K562 (cell line): ENCODE measurements around the gene SLC48A1. TPM values are rescaled to one million over a fixed set of nuclear protein-coding genes. Genes with fewer than 3 reads are reported as not detected.

Experiments
- ATAC-seq: fragments of 200-7000 bp; cut with Tn5 transposase; 3 replicates; pipeline ENCODE4 v1.9.1; 2020; ENCODE audit warnings: moderate library complexity
- BruUV-seq: library from RNA; stranded (reverse); fragments of 400-500 nt; replicated peaks from 2 replicates; lab custom pipeline; 2021; lab: Mats Ljungman, UMichigan
- CTCF ChIA-PET: fragments of 300-600 bp; formaldehyde crosslinking; extraction: SDS; loops from one replicate; lab custom pipeline; 2021; ENCODE audit warnings: low intra/inter-chr PET ratio; lab: Yijun Ruan, JAX
- POLR2A ChIA-PET: fragments of 300-600, 350-650 bp; sonication (Branson Sonifier 250); formaldehyde crosslinking; extraction: SDS; loops from one replicate; lab custom pipeline; 2021; ENCODE audit warnings: antibody characterized with exemption, inconsistent platforms; lab: Yijun Ruan, JAX
- DNase-seq, 4 experiments: peaks; one replicate each; pipeline versions ENCODE4 v3.0.0 to v3.0.0-alpha.2; 2011 to 2018; ENCODE audit warnings: low spot score in 3 of 4, mixed read lengths in 3 of 4; ENCODE audit errors: extremely low read depth in 1 of 4
- FAIRE-seq: peaks from 2 replicates; lab custom pipeline; 2011; peaks lifted over from hg19 to GRCh38; lab: Jason Lieb, UNC
- H2AFZ ChIP-seq: 2 replicates; pipeline ENCODE4 v1.6.0; 2011; ENCODE audit warnings: low read depth, low read length, control low read depth, inconsistent platforms
- H3K27ac ChIP-seq: fragments of 200-600 bp; 3 replicates; pipeline ENCODE4 v1.8.0; 2011; ENCODE audit warnings: low read depth, mild to moderate bottlenecking, control low read depth, inconsistent platforms, low read length, moderate library complexity, mixed read lengths; ENCODE audit errors: extremely low read depth
- H3K27me3 ChIP-seq, 2 experiments: fragments of 300-600 bp in 1 of 2; 2 replicates in 1 of 2; 3 replicates in 1 of 2; pipeline versions ENCODE4 v1.6.0 to v1.8.0; 2011; ENCODE audit warnings: inconsistent platforms in 2 of 2, low read length in 2 of 2, mild to moderate bottlenecking in 1 of 2, mixed read lengths in 1 of 2, moderate library complexity in 1 of 2; ENCODE audit not compliant: control insufficient read depth in 2 of 2, insufficient read depth in 2 of 2
- H3K36me3 ChIP-seq: fragments of 300-600 bp; 3 replicates; pipeline ENCODE4 v1.8.0; 2011; ENCODE audit warnings: mild to moderate bottlenecking, low read length, inconsistent platforms; ENCODE audit not compliant: control insufficient read depth, insufficient read depth
- H3K4me1 ChIP-seq, 2 experiments: fragments of 200-600 bp in 1 of 2; replicated peaks in 1 of 2; 2 replicates in 1 of 2; 3 replicates in 1 of 2; pipeline versions ENCODE4 v1.5.1 to v1.8.0; 2011; ENCODE audit warnings: inconsistent platforms in 2 of 2, low read length in 2 of 2, mild to moderate bottlenecking in 1 of 2, mixed read lengths in 1 of 2, moderate library complexity in 1 of 2; ENCODE audit not compliant: control insufficient read depth in 2 of 2, insufficient read depth in 2 of 2
- H3K4me2 ChIP-seq: 2 replicates; pipeline ENCODE4 v1.6.1; 2011; ENCODE audit warnings: low read length, control low read depth, inconsistent platforms, mixed read lengths; ENCODE audit not compliant: insufficient read depth
- H3K4me3 ChIP-seq: fragments of 200-600 bp; sonication (generic), shearing (Covaris generic); 2 replicates; pipeline ENCODE4 v1.5.1; 2016; ENCODE audit warnings: control low read depth, inconsistent platforms
- H3K79me2 ChIP-seq: fragments of 200-600 bp; 3 replicates; pipeline ENCODE4 v1.8.0; 2011; ENCODE audit warnings: low read length, inconsistent platforms; ENCODE audit not compliant: control insufficient read depth, insufficient read depth
- H3K9ac ChIP-seq, 2 experiments: 2 replicates each; pipeline versions ENCODE4 v1.6.0 to v1.6.1; 2011; ENCODE audit warnings: low read depth in 2 of 2, low read length in 2 of 2, control low read depth in 1 of 2, inconsistent platforms in 1 of 2, mild to moderate bottlenecking in 1 of 2, mixed read lengths in 1 of 2; ENCODE audit not compliant: insufficient read depth in 1 of 2
- H3K9me1 ChIP-seq: one replicate; pipeline ENCODE4 v1.6.0; 2011; ENCODE audit warnings: inconsistent platforms, mild to moderate bottlenecking, low read length, moderate library complexity; ENCODE audit not compliant: control insufficient read depth, insufficient read depth
- H3K9me3 ChIP-seq: replicated peaks from 2 replicates; pipeline ENCODE4 v1.5.1; 2011; ENCODE audit warnings: low read depth, low read length, inconsistent platforms; ENCODE audit not compliant: control insufficient read depth, insufficient read depth
- H4K20me1 ChIP-seq: replicated peaks from 2 replicates; pipeline ENCODE4 v1.6.1; 2011; ENCODE audit warnings: low read length, inconsistent platforms, mixed read lengths; ENCODE audit not compliant: control insufficient read depth, insufficient read depth
- CBFA2T3 ChIP-seq: fragments of 450-650 bp; IDR thresholded peaks from 2 replicates; pipeline ENCODE4 v1.6.1; 2017
- CREM ChIP-seq: IDR thresholded peaks from 2 replicates; pipeline ENCODE4 v1.6.1; 2014; ENCODE audit warnings: antibody characterized with exemption, low read depth
- MAZ ChIP-seq, 2 experiments: fragments of 450-650 bp in 1 of 2; sonication (generic) in 1 of 2; formaldehyde crosslinking; IDR thresholded peaks in 1 of 2; conservative IDR thresholded peaks in 1 of 2; 2 replicates each; pipeline versions ENCODE4 v1.4.0 to v1.5.0; 2020; ENCODE audit warnings: mild to moderate bottlenecking in 1 of 2, missing genetic modification reagents in 1 of 2
- POLR2G ChIP-seq: fragments of 200-400 bp; formaldehyde crosslinking; IDR thresholded peaks from 2 replicates; pipeline ENCODE4 v1.6.1; 2017; ENCODE audit warnings: low read depth, mild to moderate bottlenecking, antibody characterized with exemption, low read length, moderate library complexity
- ZBTB7A ChIP-seq: IDR thresholded peaks from 2 replicates; pipeline ENCODE4 v1.6.1; 2011; ENCODE audit warnings: low read depth, mild to moderate bottlenecking, low read length, moderate library complexity, borderline replicate concordance; ENCODE audit not compliant: control insufficient read depth
- WGBS: fragments of 100-300 bp; shearing (Covaris generic); methylation state at CpG from one replicate; pipeline ENCODE4 v1.1.6; 2016; ENCODE audit warnings: low coverage, mixed read lengths; ENCODE audit not compliant: insufficient coverage; ENCODE audit errors: missing lambda C conversion rate; 5-methylcytosine and 5-hydroxymethylcytosine counted together
- in situ Hi-C: fragments of 300-500 bp; cut with MboI; formaldehyde crosslinking; loops from 4 replicates; pipeline ENCODE4 v1.15.0; 2018; ENCODE audit warnings: inconsistent platforms, mixed read lengths
- intact Hi-C: fragments of 100-400 bp; cut with micrococcal nuclease; formaldehyde crosslinking; loops from 2 replicates; pipeline ENCODE4 v1.14.2; 2022
- polyA plus RNA-seq, 8 experiments: library from polyadenylated mRNA; depleted of rRNA in 4 of 8; stranded (reverse) in 5 of 8; unstranded in 3 of 8; fragments of >200 nt; fragmentation: Nextera tagmentation in 2 of 8; fragmentation: Illumina TruSeq in 1 of 8; extraction: Ambion mirVana in 2 of 8; extraction: Trizol in 1 of 8; gene quantifications; 2 replicates each; pipeline versions ENCODE4 v1.2.1 to v1.2.3, GENCODE V29; 2011 to 2014; ENCODE audit warnings: inconsistent platforms in 1 of 8, missing spikeins in 1 of 8
- total RNA-seq, 7 experiments: library from RNA; depleted of rRNA in 6 of 7; stranded (reverse); fragments of >200 nt in 6 of 7; fragmentation: Illumina TruSeq in 2 of 7; extraction: Trizol in 2 of 7; gene quantifications; 2 replicates each; pipeline versions ENCODE4 v1.2.1 to v1.2.3, GENCODE V29; 2011 to 2021; ENCODE audit warnings: low replicate concordance in 1 of 7

SLC48A1 gene
- total and polyA plus RNA-seq, 9 of the 15 experiments (the other 6 are each of a cell fraction or from before 2014, with no cell fraction given), result 10.7 to 37.5 (median 18.7) TPM

GRCh38 chr12:47757840-47758583, 15.0 kb upstream of the SLC48A1 start (continued):
- TF ChIP-seq CREM, result no peak
- no peak for TF ChIP-seq CBFA2T3
- TF ChIP-seq MAZ (CRISPR knock-in tag; conservative IDR thresholded peaks at IDR 0.05 in 1 of 2, IDR thresholded peaks at IDR 0.05 in 1 of 2), result no peak

DNA sequence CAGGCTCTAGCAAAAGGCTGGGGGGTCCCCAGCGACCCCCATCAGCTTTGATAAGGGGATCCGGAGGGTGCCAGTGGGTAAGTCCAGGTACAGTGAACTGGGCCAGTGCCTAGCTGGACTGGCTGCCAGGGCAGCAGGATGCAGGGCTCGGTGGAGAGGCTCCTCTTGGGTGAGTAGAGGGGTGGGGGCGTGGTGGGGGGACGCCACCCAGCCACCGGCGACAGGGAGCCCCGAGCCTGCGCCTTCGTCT, 14.5 kb upstream of the SLC48A1 start:
- peak overlapping the region; percentile 76 to 88; a peak in 3 of 4 replicates for H3K9ac ChIP-seq
- H4K20me1 ChIP-seq, result no peaks in the 10 kb centered on the region
- in situ Hi-C loops, result no loop called here
- TF ChIP-seq POLR2G, result no peak
- TF ChIP-seq ZBTB7A, result 0 out of 2 replicates have a peak, but pooled peaks have one; percentile 42
- peaks cover 13 to 22% of the 10 kb centered on the region in 2 experiments; a peak in 4 of 5 replicates for H3K4me1 ChIP-seq
- POLR2A ChIA-PET, result interaction anchor here (0.8 to 2.3 kb wide), 10 partner anchors 9 to 53 kb away, joined by 3 to 7 read pairs (median 4); partner anchors contain the start of gene RPAP3
- no peaks in the 10 kb centered on the region for H3K79me2 ChIP-seq
- intact Hi-C loops, result no loop called here
- no peaks in the 10 kb centered on the region for H3K27me3 ChIP-seq
- H3K9me3 ChIP-seq, result no peaks in the 10 kb centered on the region
- DNase-seq, result no peak
- no peaks in the 10 kb centered on the region for H3K36me3 ChIP-seq
- H3K9me1 ChIP-seq, result no peaks in the 10 kb centered on the region
- peak overlapping the region; percentile 88 for H3K4me2 ChIP-seq
- no peak for FAIRE-seq
- H2AFZ ChIP-seq, result peak overlapping the region; percentile 97
- no peak overlapping the region for H3K27ac ChIP-seq
- CTCF ChIA-PET, result interaction anchor here (0.6 to 1.6 kb wide), 6 partner anchors 20 to 1259 kb away, joined by 3 to 9 read pairs (median 4); no protein-coding TSS in a partner anchor
- WGBS, result 15% methylated on average over 6 of the region's 10 CpGs
- no TSS peak for BruUV-seq
- no peak for ATAC-seq
- peak overlapping the region; percentile 57 for H3K4me3 ChIP-seq
